Subcutaneous abdominal adipose tissue (tissue), 5 donors: ENCODE results near the gene PCDH15.

ENCODE experiments used
- H3K27ac ChIP-seq: one replicate; pipeline ENCODE4 v1.7.0; 2013; ENCODE audit warnings: low read depth, mild to moderate bottlenecking, inconsistent platforms, low read length, moderate library complexity
- H3K27me3 ChIP-seq, 5 donors: one replicate each; pipeline ENCODE4 v1.7.0; 2013; ENCODE audit warnings: low read length in 5 of 5, inconsistent platforms in 1 of 5; ENCODE audit not compliant: control insufficient read depth in 5 of 5, insufficient read depth in 4 of 5
- H3K36me3 ChIP-seq, 5 donors: one replicate each; pipeline ENCODE4 v1.7.0; 2013; ENCODE audit warnings: low read length in 5 of 5; ENCODE audit not compliant: control insufficient read depth in 5 of 5, insufficient read depth in 5 of 5
- H3K4me1 ChIP-seq, 5 donors: one replicate each; pipeline ENCODE4 v1.7.0; 2013; ENCODE audit warnings: low read length in 5 of 5, mild to moderate bottlenecking in 3 of 5, moderate library complexity in 1 of 5; ENCODE audit not compliant: control insufficient read depth in 5 of 5, insufficient read depth in 5 of 5
- H3K4me3 ChIP-seq, 5 donors: one replicate each; pipeline ENCODE4 v1.7.0; 2013; ENCODE audit warnings: low read length in 5 of 5, low read depth in 1 of 5
- H3K9ac ChIP-seq, 5 donors: one replicate each; pipeline ENCODE4 v1.7.0; 2013; ENCODE audit warnings: low read length in 5 of 5, mild to moderate bottlenecking in 4 of 5, moderate library complexity in 3 of 5
- H3K9me3 ChIP-seq, 5 donors: one replicate each; pipeline ENCODE4 v1.7.0; 2013; ENCODE audit warnings: low read length in 5 of 5; ENCODE audit not compliant: control insufficient read depth in 5 of 5
- donor health status: healthy.
- donor health status: healthy.
- donor health status: healthy.
- donor health status: healthy.
- donor health status: healthy.

Gene PCDH15

GRCh38 chr10:54259104-54259503 lies 541.9 kb downstream of the PCDH15 start:
- no peaks in the 10 kb centered on the region for H3K4me1 ChIP-seq
- H3K27ac ChIP-seq, result no peak overlapping the region
- H3K4me3 ChIP-seq, result no peak overlapping the region
- H3K27me3 ChIP-seq, result no peaks in the 10 kb centered on the region
- H3K9me3 ChIP-seq, result peaks cover 0 to 10% (median 0%) of the 10 kb centered on the region in 5 donors
- H3K9ac ChIP-seq, result no peak overlapping the region
- no peaks in the 10 kb centered on the region for H3K36me3 ChIP-seq

- no peak overlapping the region for H3K27ac ChIP-seq
- no peaks in the 10 kb centered on the region for H3K4me1 ChIP-seq
- H3K27me3 ChIP-seq, result no peaks in the 10 kb centered on the region
- peaks cover 0 to 15% (median 9%) of the 10 kb centered on the region in 5 donors for H3K9me3 ChIP-seq
- H3K9ac ChIP-seq, result no peak overlapping the region
- no peak overlapping the region for H3K4me3 ChIP-seq
- no peaks in the 10 kb centered on the region for H3K36me3 ChIP-seq
Measured at GRCh38 chr10:54234832-54235231, 566.2 kb downstream of the PCDH15 start.

DNA sequence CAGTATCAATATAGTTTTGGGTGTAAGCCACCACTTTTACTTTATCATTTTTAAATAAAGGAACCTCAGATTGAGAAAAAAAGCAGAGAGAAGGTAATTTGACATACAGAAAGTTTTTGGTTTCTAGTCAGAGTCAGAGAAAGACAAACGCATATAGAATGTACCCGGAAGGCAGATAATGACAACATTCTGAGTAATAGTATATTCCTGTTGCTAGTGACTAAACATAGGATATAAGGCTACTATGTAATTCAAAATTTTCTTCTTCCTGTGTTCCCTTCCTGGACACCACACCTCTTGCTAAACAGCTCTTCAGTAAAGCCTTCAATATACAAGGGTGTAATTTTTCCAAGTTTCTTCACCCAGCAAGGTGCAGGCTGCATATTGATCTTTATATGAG lies 597.6 kb downstream of the PCDH15 start:
- Histone ChIP-seq H3K4me1 (no peaks in the 10 kb centered on the region), H3K27me3 (no peaks in the 10 kb centered on the region), H3K9ac (no peak overlapping the region), H3K4me3 (no peak overlapping the region), H3K9me3 (no peaks in the 10 kb centered on the region), H3K36me3 (no peaks in the 10 kb centered on the region), H3K27ac (no peak overlapping the region)

DNA sequence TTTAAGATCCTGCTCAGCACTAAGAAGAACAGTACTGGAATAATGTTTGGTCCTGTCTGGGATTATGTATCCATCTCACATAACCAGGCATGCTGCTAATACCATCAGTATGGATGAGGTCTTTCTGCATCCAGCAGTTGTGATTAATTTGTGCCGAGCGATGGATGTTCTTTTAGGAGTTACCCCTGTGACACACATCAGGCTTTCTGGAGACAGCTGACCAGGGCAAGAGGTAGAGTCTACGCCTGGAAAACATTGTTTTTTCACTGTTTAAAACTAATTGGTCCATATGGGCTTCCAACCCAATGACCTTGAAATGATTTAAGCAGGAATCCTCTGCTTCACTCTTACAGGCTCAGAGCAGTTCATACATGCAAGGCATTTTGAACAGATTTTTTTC lies 603.0 kb downstream of the PCDH15 start:
- Histone ChIP-seq H3K27ac (no peak overlapping the region), H3K36me3 (no peaks in the 10 kb centered on the region), H3K27me3 (no peaks in the 10 kb centered on the region), H3K9ac (no peak overlapping the region), H3K4me3 (no peak overlapping the region), H3K9me3 (no peaks in the 10 kb centered on the region), H3K4me1 (no peaks in the 10 kb centered on the region)

- Histone ChIP-seq H3K36me3 (no peaks in the 10 kb centered on the region), H3K27me3 (no peaks in the 10 kb centered on the region), H3K9ac (no peak overlapping the region), H3K4me3 (no peak overlapping the region), H3K4me1 (no peaks in the 10 kb centered on the region), H3K9me3 (no peaks in the 10 kb centered on the region), H3K27ac (no peak overlapping the region)
Measured at GRCh38 chr10:54194806-54195205, 606.2 kb downstream of the PCDH15 start.

GRCh38 chr10:54159924-54160323 lies 641.1 kb downstream of the PCDH15 start:
- Histone ChIP-seq H3K9me3 (no peaks in the 10 kb centered on the region), H3K27ac (no peak overlapping the region), H3K9ac (no peak overlapping the region), H3K36me3 (no peaks in the 10 kb centered on the region), H3K4me1 (no peaks in the 10 kb centered on the region), H3K27me3 (no peaks in the 10 kb centered on the region), H3K4me3 (no peak overlapping the region)

DNA sequence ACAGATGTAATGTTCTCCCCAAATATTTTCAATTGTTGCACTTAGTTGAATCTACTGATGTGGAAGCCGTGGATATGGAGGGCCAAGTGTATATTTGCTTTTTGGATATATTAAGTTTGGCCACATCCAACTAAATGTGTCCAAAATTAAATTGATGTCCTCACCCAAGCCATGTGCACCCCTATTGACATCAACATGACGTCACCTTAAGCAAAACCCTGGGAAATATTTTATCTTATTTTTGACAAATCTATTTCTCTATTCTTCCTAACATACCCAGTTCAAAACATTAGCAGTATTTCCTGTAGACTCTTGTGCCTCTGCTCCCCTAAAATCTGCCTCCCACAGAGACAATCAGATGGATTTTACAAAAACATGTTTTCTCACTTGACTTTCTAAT lies 652.5 kb downstream of the PCDH15 start:
- Histone ChIP-seq H3K4me1 (no peaks in the 10 kb centered on the region), H3K36me3 (no peaks in the 10 kb centered on the region), H3K9ac (no peak overlapping the region), H3K4me3 (no peak overlapping the region), H3K9me3 (no peaks in the 10 kb centered on the region), H3K27me3 (no peaks in the 10 kb centered on the region), H3K27ac (no peak overlapping the region)

GRCh38 chr10:54139819-54140428 lies 661.1 kb downstream of the PCDH15 start:
- Histone ChIP-seq H3K27me3 (no peaks in the 10 kb centered on the region), H3K36me3 (no peaks in the 10 kb centered on the region), H3K9ac (no peak overlapping the region), H3K9me3 (peaks cover 0 to 26% (median 9%) of the 10 kb centered on the region in 5 donors), H3K4me3 (no peak overlapping the region), H3K27ac (no peak overlapping the region), H3K4me1 (no peaks in the 10 kb centered on the region)

DNA sequence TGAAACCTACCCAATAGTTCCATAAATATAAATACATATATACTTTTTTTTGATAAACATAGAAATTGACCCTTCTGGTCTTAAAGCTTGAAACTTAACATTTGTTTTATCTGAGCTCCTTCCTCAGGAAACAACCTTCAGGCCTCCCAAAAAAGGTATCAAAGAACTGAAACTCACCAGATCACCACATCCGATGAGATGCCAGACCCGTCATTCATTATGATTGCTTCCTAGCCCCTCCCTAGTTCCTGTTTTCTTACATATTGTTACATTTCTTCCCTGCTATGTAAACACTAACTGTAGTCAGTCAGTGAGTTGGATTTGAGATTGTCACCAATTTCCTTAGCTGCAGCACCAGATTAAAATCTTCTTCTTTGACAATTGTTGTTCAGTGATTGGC lies 663.6 kb downstream of the PCDH15 start:
- no peak overlapping the region for H3K4me3 ChIP-seq
- no peaks in the 10 kb centered on the region for H3K4me1 ChIP-seq
- no peaks in the 10 kb centered on the region for H3K36me3 ChIP-seq
- peaks cover 0 to 26% (median 9%) of the 10 kb centered on the region in 5 donors for H3K9me3 ChIP-seq
- no peaks in the 10 kb centered on the region for H3K27me3 ChIP-seq
- H3K9ac ChIP-seq, result no peak overlapping the region
- H3K27ac ChIP-seq, result no peak overlapping the region

DNA sequence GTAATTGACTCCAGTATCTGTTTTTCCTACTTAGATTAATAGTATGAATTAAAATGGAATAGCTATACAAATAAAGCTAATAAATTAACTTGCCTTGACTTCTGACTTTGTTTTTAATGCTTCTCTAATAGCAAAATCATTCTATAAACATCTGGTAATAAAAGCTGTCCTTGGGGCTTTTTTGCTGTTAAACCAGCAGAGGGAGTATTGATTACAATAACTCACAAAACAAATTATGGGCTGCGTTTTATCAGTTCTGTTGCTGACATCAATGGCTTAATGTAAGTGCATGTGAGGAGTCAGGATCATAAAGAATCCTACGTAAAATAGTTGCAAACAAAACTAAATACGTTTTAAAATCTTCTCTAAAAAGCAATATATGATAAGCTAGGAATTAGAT lies 667.8 kb downstream of the PCDH15 start:
- Histone ChIP-seq H3K36me3 (no peaks in the 10 kb centered on the region), H3K9ac (no peak overlapping the region), H3K4me1 (no peaks in the 10 kb centered on the region), H3K27ac (no peak overlapping the region), H3K9me3 (peaks cover 0 to 8% (median 0%) of the 10 kb centered on the region in 5 donors), H3K27me3 (no peaks in the 10 kb centered on the region), H3K4me3 (no peak overlapping the region)

DNA sequence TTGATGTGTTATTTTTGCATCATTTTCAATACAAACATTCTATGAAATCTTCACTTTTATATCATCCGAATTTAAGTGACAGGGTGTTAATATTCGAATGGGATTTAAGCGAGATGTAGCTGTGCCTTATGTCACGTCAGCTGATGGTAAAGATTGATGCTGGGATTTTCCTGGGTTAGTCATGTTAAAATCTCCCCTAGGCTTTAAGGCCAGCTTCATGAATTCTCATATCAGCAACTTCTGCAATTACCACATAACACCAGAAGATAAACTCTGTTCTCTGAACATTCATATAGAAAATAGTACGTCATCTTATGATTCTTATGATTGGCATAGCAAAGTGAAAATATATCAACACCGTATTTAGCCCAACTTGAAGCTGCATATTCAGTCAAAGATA lies 669.2 kb downstream of the PCDH15 start:
- Histone ChIP-seq H3K4me3 (no peak overlapping the region), H3K36me3 (no peaks in the 10 kb centered on the region), H3K9ac (no peak overlapping the region), H3K9me3 (no peaks in the 10 kb centered on the region), H3K4me1 (no peaks in the 10 kb centered on the region), H3K27ac (no peak overlapping the region), H3K27me3 (no peaks in the 10 kb centered on the region)
